HUES6 (cell line): ENCODE measurements around the gene UBL4B.

Experiments
- H3K27ac ChIP-seq: 2 replicates; pipeline ENCODE4 v1.7.0; 2013; ENCODE audit warnings: low read depth, mild to moderate bottlenecking, low read length, inconsistent platforms
- H3K27me3 ChIP-seq: 2 replicates; pipeline ENCODE4 v1.6.1; 2013; ENCODE audit warnings: low read length; ENCODE audit not compliant: control insufficient read depth, insufficient read depth
- H3K36me3 ChIP-seq: 2 replicates; pipeline ENCODE4 v1.6.1; 2013; ENCODE audit warnings: low read length; ENCODE audit not compliant: control insufficient read depth, insufficient read depth
- H3K4me1 ChIP-seq: 2 replicates; pipeline ENCODE4 v1.6.1; 2013; ENCODE audit warnings: low read length; ENCODE audit not compliant: control insufficient read depth, insufficient read depth
- H3K4me3 ChIP-seq: 2 replicates; pipeline ENCODE4 v1.5.1; 2013; ENCODE audit warnings: low read depth, low read length
- H3K9ac ChIP-seq: one replicate; pipeline ENCODE4 v1.6.1; 2013; ENCODE audit warnings: mild to moderate bottlenecking, low read length
- H3K9me3 ChIP-seq: 2 replicates; pipeline ENCODE4 v1.6.1; 2013; ENCODE audit warnings: low read depth, low read length; ENCODE audit not compliant: control insufficient read depth, insufficient read depth

UBL4B gene

DNA sequence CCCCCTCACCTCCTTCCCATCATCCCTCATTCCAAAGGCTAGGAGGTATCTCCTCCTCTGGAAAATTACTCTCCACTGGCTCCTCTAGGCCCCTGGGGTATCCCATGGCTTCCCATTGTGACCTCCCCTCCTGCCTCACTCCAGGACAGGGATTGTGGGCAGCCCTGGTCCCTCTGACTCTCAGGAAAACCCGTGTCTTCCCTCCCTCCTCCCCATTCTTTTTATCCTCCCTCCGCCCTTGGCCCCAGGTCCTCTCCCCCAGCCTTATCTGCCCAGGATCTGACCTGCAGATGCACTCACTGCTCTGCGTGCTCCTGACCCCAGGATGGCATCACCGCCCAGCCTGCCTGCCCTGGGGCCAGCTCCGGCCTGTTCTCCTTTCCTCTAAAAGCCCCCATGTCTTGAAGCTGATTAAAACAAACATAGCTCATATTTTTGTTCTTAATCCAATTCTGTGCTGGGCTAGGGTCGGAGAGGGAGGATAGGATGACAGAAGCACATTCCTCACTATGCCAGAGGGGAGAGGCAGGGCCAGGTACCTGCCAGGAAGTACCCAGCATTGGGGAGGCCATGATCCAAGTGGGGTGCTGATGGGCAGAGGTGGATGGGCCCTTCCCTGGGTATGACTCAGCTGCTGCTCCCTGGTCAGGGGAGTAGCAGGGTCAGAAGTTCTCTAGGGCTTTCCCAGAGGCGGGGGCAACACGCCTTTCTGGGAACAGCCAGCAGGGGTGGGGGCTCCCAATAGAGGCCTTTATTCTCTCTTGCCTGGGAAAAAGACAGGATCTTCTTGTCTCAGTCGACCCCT is 13.8 kb upstream of the UBL4B start:
- no peak overlapping the region for H3K27ac ChIP-seq
- H3K4me3 ChIP-seq, result no peak overlapping the region
- peaks cover 13% of the 10 kb centered on the region; the same call in 1 of the 2 replicates for H3K27me3 ChIP-seq
- peaks cover 4% of the 10 kb centered on the region; the same call in 1 of the 2 replicates for H3K9me3 ChIP-seq
- H3K9ac ChIP-seq, result no peak overlapping the region
- no peaks in the 10 kb centered on the region for H3K36me3 ChIP-seq
- H3K4me1 ChIP-seq, result no peaks in the 10 kb centered on the region

DNA sequence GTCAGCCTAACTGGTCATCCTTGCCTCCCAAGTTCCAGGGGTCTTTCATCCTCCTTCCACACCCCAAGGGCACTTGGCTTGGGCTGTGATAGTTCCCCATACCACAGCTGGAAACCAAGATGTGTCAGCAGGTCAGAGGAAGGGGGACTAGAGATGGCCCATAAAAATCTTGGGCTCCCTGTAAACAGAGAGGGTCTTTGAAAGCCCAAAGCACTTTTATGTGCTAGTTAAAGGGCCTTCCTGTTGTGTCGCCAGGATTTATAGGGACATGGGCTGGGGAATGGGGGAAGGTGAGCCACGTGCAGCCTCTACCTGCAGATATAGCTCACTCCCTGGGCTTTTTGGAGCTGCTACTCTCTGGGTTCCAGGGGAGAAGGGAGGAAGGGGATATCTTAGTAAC is 11.9 kb upstream of the UBL4B start:
- no peaks in the 10 kb centered on the region for H3K4me1 ChIP-seq
- no peaks in the 10 kb centered on the region for H3K36me3 ChIP-seq
- H3K27me3 ChIP-seq, result peaks cover 9% of the 10 kb centered on the region; the same call in 1 of the 2 replicates
- no peak overlapping the region for H3K4me3 ChIP-seq
- H3K27ac ChIP-seq, result no peak overlapping the region
- no peak overlapping the region for H3K9ac ChIP-seq
- H3K9me3 ChIP-seq, result no peaks in the 10 kb centered on the region

DNA sequence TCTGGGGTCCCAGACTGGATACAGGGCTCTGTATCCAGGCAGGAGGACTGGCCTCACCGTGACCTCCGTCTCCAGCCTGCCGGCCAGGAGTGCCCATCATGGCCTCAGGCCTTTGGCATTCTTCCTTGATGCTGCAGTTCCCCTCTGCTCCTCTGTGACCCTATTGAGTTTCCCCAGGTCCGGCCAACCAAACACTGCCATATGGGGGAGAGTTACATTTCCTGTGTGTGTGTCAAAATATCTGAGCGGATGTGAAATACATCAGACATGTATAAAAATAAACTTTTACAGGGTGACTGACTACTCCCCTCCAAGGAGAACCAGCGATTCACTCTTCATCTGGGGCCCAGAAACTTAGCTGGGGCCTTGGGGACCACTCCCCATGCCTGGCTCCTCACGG is 10.2 kb upstream of the UBL4B start:
- H3K27ac ChIP-seq, result no peak overlapping the region
- H3K9ac ChIP-seq, result no peak overlapping the region
- no peak overlapping the region for H3K4me3 ChIP-seq
- peaks cover 12% of the 10 kb centered on the region; the same call in 1 of the 2 replicates for H3K27me3 ChIP-seq
- H3K36me3 ChIP-seq, result no peaks in the 10 kb centered on the region
- H3K9me3 ChIP-seq, result no peaks in the 10 kb centered on the region
- H3K4me1 ChIP-seq, result peaks cover 5% of the 10 kb centered on the region; the same call in 1 of the 2 replicates

DNA sequence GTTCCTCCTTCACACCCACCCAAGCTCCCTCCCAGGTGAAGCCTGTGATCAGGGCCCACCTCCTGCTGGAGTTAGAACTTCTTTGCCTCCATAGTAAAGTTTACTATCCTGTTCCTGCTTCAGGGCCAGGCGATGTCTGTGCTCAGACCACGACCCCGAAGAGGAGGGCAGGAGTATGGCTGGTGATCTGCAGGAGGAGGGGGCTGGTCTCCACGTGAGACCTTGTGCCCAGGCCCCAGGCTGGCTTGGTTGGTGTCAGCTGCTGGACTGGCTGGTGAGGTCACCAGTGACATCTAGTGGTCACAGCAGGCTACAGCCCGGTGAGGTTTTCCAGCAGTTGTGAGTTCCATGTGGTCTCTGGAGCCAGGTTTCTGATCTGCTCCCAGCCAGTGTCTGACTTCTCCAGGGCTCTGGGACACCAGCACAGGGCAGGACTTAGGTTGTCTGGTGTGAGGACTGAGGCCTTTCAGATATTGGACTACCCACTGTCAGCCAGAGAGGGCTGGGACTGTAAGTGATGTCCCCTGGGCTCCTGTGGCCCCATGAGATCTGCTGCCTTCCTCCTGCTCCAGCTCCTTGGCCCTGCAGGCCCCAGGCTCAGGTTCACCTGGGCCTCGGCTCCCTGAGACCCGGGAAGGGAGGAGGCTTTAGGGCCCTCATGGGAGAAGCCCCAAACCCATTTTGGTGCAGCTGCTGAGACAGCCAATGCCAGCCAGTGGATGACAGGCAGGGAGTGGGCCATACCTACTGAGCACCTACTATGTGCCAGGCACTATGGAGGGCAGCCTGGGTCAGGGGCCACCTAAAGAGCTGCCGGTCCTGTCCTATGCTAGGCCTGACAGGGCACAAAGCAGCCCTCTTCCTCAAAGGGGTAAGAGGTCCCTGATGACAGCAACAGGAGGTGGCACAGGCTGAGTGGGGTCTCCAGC is 6.0 kb upstream of the UBL4B start:
- H3K27ac ChIP-seq, result no peak overlapping the region
- no peak overlapping the region for H3K4me3 ChIP-seq
- H3K36me3 ChIP-seq, result no peaks in the 10 kb centered on the region
- H3K9ac ChIP-seq, result no peak overlapping the region
- H3K27me3 ChIP-seq, result peaks cover 17% of the 10 kb centered on the region
- H3K4me1 ChIP-seq, result peaks cover 5% of the 10 kb centered on the region; the same call in 1 of the 2 replicates
- H3K9me3 ChIP-seq, result no peaks in the 10 kb centered on the region

DNA sequence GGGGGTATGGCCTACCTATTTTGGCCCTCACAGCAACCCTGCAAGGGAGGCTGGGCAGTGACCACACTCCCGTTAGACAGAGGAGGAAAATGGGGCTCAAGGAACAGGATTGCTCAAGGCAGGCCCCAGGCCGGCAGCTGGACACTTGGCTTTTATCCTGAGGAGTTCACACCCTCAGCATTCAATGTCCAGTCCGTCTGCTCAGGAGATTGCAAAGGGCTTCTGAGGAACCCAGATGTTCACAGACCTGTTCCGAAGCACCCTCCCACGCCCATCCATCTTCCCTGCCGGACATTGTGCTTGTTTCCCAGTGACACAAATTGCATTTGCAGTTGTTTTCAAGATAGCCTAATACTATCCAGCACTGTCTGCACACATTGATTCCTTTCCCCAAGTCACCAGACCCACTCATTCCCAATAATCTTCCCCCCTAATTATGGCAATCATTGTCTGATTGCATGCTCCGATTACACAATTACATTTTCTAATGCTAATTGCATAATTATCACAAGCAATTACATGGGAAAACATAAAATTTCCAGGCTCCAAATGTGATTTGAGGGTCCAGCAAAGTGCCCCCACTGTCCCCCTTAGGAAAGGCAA is 4.3 kb upstream of the UBL4B start:
- peaks cover 5% of the 10 kb centered on the region; the same call in 1 of the 2 replicates for H3K4me1 ChIP-seq
- peaks cover 26% of the 10 kb centered on the region for H3K27me3 ChIP-seq
- no peaks in the 10 kb centered on the region for H3K36me3 ChIP-seq
- H3K27ac ChIP-seq, result no peak overlapping the region
- H3K9me3 ChIP-seq, result no peaks in the 10 kb centered on the region
- H3K9ac ChIP-seq, result no peak overlapping the region
- no peak overlapping the region for H3K4me3 ChIP-seq

DNA sequence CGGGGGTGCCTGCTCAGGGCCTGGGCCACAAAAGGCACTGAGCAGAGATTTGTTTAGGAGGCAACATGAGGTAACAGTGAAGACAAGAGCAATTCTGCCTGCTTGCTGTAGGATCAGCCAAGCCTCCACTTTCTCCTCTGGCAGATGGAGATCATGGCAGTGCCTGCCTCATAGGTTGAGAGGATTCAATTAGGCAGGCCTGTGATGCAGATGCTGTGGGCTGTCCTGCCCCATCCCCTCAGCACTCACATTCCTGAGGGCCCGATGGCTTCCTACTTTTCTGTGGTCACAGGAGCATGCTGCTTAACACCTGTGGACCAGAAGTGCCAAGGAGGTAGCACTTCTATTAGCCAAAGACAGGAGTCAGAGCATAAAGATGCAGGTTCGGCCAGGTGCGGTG is 1.2 kb upstream of the UBL4B start:
- H3K27ac ChIP-seq, result no peak overlapping the region
- H3K4me1 ChIP-seq, result no peaks in the 10 kb centered on the region
- no peak overlapping the region for H3K9ac ChIP-seq
- H3K9me3 ChIP-seq, result no peaks in the 10 kb centered on the region
- peaks cover 32% of the 10 kb centered on the region for H3K27me3 ChIP-seq
- H3K4me3 ChIP-seq, result no peak overlapping the region
- H3K36me3 ChIP-seq, result no peaks in the 10 kb centered on the region

DNA sequence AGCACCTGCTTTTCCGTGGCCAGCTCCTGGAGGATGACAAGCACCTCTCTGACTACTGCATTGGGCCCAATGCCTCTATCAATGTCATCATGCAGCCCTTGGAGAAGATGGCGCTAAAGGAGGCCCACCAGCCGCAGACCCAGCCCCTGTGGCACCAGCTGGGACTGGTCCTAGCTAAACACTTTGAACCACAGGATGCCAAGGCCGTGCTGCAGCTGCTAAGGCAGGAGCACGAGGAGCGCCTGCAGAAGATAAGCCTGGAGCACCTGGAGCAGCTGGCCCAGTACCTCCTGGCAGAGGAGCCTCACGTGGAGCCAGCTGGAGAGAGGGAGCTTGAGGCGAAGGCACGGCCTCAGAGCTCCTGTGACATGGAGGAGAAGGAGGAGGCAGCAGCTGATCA is 413 bp downstream of the UBL4B start:
- Histone ChIP-seq H3K27ac (no peak overlapping the region), H3K4me3 (no peak overlapping the region), H3K9ac (no peak overlapping the region), H3K27me3 (peaks cover 32% of the 10 kb centered on the region), H3K9me3 (no peaks in the 10 kb centered on the region), H3K4me1 (no peaks in the 10 kb centered on the region), H3K36me3 (no peaks in the 10 kb centered on the region)

DNA sequence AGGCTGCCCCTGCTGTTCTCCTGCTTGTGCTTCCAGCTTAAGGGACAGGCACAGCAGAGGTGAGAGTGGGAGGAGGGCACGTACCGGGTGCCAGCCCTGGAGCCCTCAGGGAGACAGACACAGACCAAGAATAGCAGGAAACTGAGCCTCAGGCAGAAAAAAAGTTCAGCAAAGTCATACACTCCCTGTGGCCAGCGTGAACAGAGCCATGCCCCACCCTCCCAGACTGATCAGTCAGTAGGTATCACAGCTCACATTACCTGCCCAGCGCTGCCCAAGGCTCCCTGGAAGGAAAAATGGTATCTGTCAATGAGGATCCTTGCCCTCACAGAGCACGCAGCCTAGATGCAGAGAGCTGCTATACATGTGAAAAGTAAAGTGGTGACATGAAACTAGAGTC is 1.3 kb downstream of the UBL4B start:
- Histone ChIP-seq H3K9ac (no peak overlapping the region), H3K36me3 (no peaks in the 10 kb centered on the region), H3K27me3 (peaks cover 32% of the 10 kb centered on the region), H3K4me1 (no peaks in the 10 kb centered on the region), H3K4me3 (no peak overlapping the region), H3K27ac (no peak overlapping the region), H3K9me3 (no peaks in the 10 kb centered on the region)

DNA sequence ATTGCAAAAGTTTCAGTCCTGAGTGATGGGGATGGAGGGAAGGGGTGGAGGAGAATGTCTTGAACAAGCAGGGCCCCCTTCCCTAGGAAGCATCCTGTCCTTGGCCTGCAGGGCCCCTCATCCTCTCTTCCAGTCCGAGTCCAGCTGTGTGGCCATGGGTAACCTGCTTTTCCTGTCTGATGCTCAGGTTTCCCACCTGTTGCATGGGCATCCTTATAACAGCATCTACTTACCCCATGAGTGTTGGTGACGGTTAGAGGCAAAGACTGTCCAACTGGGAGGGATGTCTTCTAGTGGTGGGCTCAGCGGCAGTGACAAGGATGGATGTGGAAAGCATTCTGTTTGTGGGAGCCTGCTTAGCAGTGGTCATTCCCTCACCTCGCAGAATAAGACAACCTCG is 1.9 kb downstream of the UBL4B start:
- Histone ChIP-seq H3K9ac (no peak overlapping the region), H3K4me1 (no peaks in the 10 kb centered on the region), H3K27ac (no peak overlapping the region), H3K36me3 (no peaks in the 10 kb centered on the region), H3K9me3 (no peaks in the 10 kb centered on the region), H3K4me3 (no peak overlapping the region), H3K27me3 (peaks cover 32% of the 10 kb centered on the region)

DNA sequence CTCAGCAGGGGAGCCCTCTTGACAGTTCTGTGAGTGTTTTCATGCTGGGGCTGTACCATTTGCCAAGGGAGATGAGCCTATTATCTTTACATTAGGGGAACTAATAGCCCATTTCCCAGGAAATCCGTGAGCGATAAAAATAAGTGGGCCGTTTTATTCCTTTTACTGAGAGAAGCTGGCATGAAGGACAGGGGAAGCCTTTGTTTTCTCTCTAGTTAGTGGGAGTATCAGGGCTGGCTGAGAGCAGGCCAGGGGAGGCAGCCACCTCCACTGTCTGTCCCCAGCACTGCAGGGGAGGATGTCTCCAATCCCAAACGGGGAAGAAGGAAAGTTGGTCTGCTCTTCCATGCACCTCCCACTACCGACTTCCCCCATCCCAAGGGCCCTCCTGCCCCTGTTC is 2.5 kb downstream of the UBL4B start:
- Histone ChIP-seq H3K9me3 (no peaks in the 10 kb centered on the region), H3K36me3 (no peaks in the 10 kb centered on the region), H3K4me1 (no peaks in the 10 kb centered on the region), H3K9ac (no peak overlapping the region), H3K27me3 (peaks cover 30% of the 10 kb centered on the region), H3K4me3 (no peak overlapping the region), H3K27ac (no peak overlapping the region)
